GM12878 (cell line): Measurements from ENCODE around the gene SARS2. TPM values are rescaled to one million over a fixed set of nuclear protein-coding genes. Genes with fewer than 3 reads are reported as not detected.

Source experiments
- ATAC-seq: fragments of 200-7000 bp; cut with Tn5 transposase; 3 replicates; pipeline ENCODE4 v1.9.1; 2020; ENCODE audit warnings: mild to moderate bottlenecking, moderate library complexity
- BruUV-seq: library from RNA; stranded (reverse); fragments of 400-500 nt; replicated peaks from 2 replicates; lab custom pipeline; 2021; lab: Mats Ljungman, UMichigan
- CTCF ChIA-PET: fragments of 300-600 bp; sonication (Branson Sonifier 250); formaldehyde crosslinking; extraction: SDS; loops from one replicate; lab custom pipeline; 2021; ENCODE audit warnings: inconsistent platforms; lab: Yijun Ruan, JAX
- POLR2A ChIA-PET: fragments of 350-600 bp; formaldehyde crosslinking; extraction: SDS; loops from one replicate; lab custom pipeline; 2021; ENCODE audit warnings: inconsistent platforms; lab: Charles Lee
- RAD21 ChIA-PET: fragments of 300-600 bp; sonication (Branson Sonifier 250); formaldehyde crosslinking; loops from one replicate; lab custom pipeline; 2023; ENCODE audit warnings: antibody characterized with exemption; ENCODE audit not compliant: unreplicated experiment; lab: Charles Lee
- SMC1A ChIA-PET: fragments of 300-600 bp; sonication (Branson Sonifier 250); formaldehyde crosslinking; loops from one replicate; lab custom pipeline; 2023; ENCODE audit not compliant: unreplicated experiment, uncharacterized antibody; lab: Charles Lee
- DNase-seq: peaks from one replicate; pipeline ENCODE4 v3.0.0-alpha.2; 2011; ENCODE audit warnings: low read depth, low spot score
- FAIRE-seq: peaks from 3 replicates; lab custom pipeline; 2011; peaks lifted over from hg19 to GRCh38; lab: Jason Lieb, UNC
- H2AFZ ChIP-seq: 2 replicates; pipeline ENCODE4 v1.6.0; 2011; ENCODE audit warnings: low read depth, low read length, control low read depth; ENCODE audit not compliant: control insufficient read depth
- H3K27ac ChIP-seq: 2 replicates; pipeline ENCODE4 v1.5.1; 2011; ENCODE audit warnings: control low read depth; ENCODE audit not compliant: control insufficient read depth, insufficient read depth
- H3K27me3 ChIP-seq, 2 experiments: replicated peaks in 1 of 2; 2 replicates each; pipeline versions ENCODE4 v1.6.0 to v1.6.1; 2011; ENCODE audit warnings: low read length in 1 of 2; ENCODE audit not compliant: control insufficient read depth in 2 of 2, insufficient read depth in 2 of 2
- H3K36me3 ChIP-seq, 2 experiments: 2 replicates each; pipeline ENCODE4 v1.5.1; 2011; ENCODE audit warnings: low read length in 1 of 2; ENCODE audit not compliant: control insufficient read depth in 2 of 2, insufficient read depth in 2 of 2
- H3K4me1 ChIP-seq: 2 replicates; pipeline ENCODE4 v1.6.1; 2011; ENCODE audit warnings: mild to moderate bottlenecking, low read length, moderate library complexity, mixed read lengths; ENCODE audit not compliant: control insufficient read depth, insufficient read depth
- H3K4me2 ChIP-seq: 2 replicates; pipeline ENCODE4 v1.6.0; 2011; ENCODE audit warnings: control low read depth; ENCODE audit not compliant: control insufficient read depth, insufficient read depth
- H3K4me3 ChIP-seq: fragments of 200-600 bp; sonication (generic); 2 replicates; pipeline ENCODE4 v1.5.1; 2016
- H3K79me2 ChIP-seq: 2 replicates; pipeline ENCODE4 v1.6.0; 2011; ENCODE audit warnings: low read length; ENCODE audit not compliant: control insufficient read depth, insufficient read depth
- H3K9ac ChIP-seq: 2 replicates; pipeline ENCODE4 v1.8.0; 2011; ENCODE audit warnings: low read length, control low read depth, mixed read lengths; ENCODE audit not compliant: control insufficient read depth, insufficient read depth
- H3K9me3 ChIP-seq: replicated peaks from 3 replicates; pipeline ENCODE4 v1.5.1; 2011; ENCODE audit warnings: mild to moderate bottlenecking, low read length; ENCODE audit not compliant: control insufficient read depth, insufficient read depth
- H4K20me1 ChIP-seq: 2 replicates; pipeline ENCODE4 v1.6.0; 2011; ENCODE audit not compliant: control insufficient read depth, insufficient read depth
- ESRRA ChIP-seq: IDR thresholded peaks from 2 replicates; pipeline ENCODE4 v1.6.1; 2012; ENCODE audit warnings: mild to moderate bottlenecking, low read length, improper control_type of control experiment
- HDAC2 ChIP-seq: fragments of 200-600 bp; sonication (generic); IDR thresholded peaks from 2 replicates; pipeline ENCODE4 v1.6.1; 2017
- MTA3 ChIP-seq: IDR thresholded peaks from 2 replicates; pipeline ENCODE4 v1.6.1; 2012; ENCODE audit warnings: low read length, inconsistent platforms, borderline replicate concordance
- NFYB ChIP-seq: IDR thresholded peaks from 2 replicates; pipeline ENCODE4 v1.6.1; 2011; ENCODE audit warnings: low read depth, mild to moderate bottlenecking, low read length, improper control_type of control experiment, moderate library complexity; ENCODE audit not compliant: insufficient read depth
- NR2C1 ChIP-seq: fragments of 450-650 bp; IDR thresholded peaks from 2 replicates; pipeline ENCODE4 v1.6.1; 2017; ENCODE audit warnings: antibody characterized with exemption, mild to moderate bottlenecking, moderate library complexity
- RBBP5 ChIP-seq: fragments of 200-600 bp; sonication (generic); conservative IDR thresholded peaks from 2 replicates; pipeline ENCODE4 v1.6.1; 2016
- ZBED1 ChIP-seq: IDR thresholded peaks from 2 replicates; pipeline ENCODE4 v1.6.1; 2016; ENCODE audit warnings: borderline replicate concordance
- WGBS: methylation state at CpG from one replicate; pipeline ENCODE4 v1.1.6; 2016; ENCODE audit warnings: low lambda C conversion rate; ENCODE audit not compliant: insufficient replicate concordance, insufficient coverage; ENCODE audit errors: missing lambda C conversion rate; 5-methylcytosine and 5-hydroxymethylcytosine counted together
- in situ Hi-C: fragments of 300-500 bp; cut with MboI; formaldehyde crosslinking; loops from 9 replicates; pipeline ENCODE4 v1.14.3; 2018; ENCODE audit warnings: mixed read lengths
- intact Hi-C: fragments of 100-400 bp; cut with micrococcal nuclease; formaldehyde crosslinking; loops from one replicate; pipeline ENCODE4 v1.14.2; 2022; ENCODE audit not compliant: unreplicated experiment
- polyA plus RNA-seq, 11 experiments: library from polyadenylated mRNA; depleted of rRNA in 4 of 11; unstranded in 6 of 11; stranded (reverse) in 5 of 11; fragments of >200 nt; fragmentation: Nextera tagmentation in 4 of 11; fragmentation: Illumina TruSeq in 1 of 11; extraction: Ambion mirVana in 4 of 11; extraction: Trizol in 1 of 11; gene quantifications; 1 replicate in 1 of 11; 2 replicates in 10 of 11; pipeline versions ENCODE4 v1.2.1 to v1.2.3, GENCODE V29; 2011 to 2016; ENCODE audit warnings: inconsistent platforms in 2 of 11, missing spikeins in 2 of 11, low read depth in 1 of 11
- total RNA-seq, 4 experiments: library from RNA; depleted of rRNA in 3 of 4; stranded (reverse); fragments of >200 nt in 3 of 4; fragmentation: Illumina TruSeq in 1 of 4; extraction: Trizol in 1 of 4; gene quantifications; 2 replicates each; pipeline versions ENCODE4 v1.2.1 to v1.2.3, GENCODE V29; 2013 to 2021
- TF ChIP-seq, protein P1 (sequence below): fragments of 450-650 bp; IDR thresholded peaks from 2 replicates; pipeline ENCODE4 v1.6.1; 2016; ENCODE audit warnings: mild to moderate bottlenecking
- TF ChIP-seq, protein P2 (sequence below): fragments of 450-650 bp; IDR thresholded peaks from 2 replicates; pipeline ENCODE4 v1.6.1; 2016; ENCODE audit warnings: mild to moderate bottlenecking, moderate library complexity, borderline replicate concordance
- TF ChIP-seq, protein P3 (sequence below): IDR thresholded peaks from 2 replicates; pipeline ENCODE4 v1.6.1; 2012; ENCODE audit warnings: low read length, inconsistent platforms

The SARS2 gene
- total and polyA plus RNA-seq, 10 of the 15 experiments (the other 5 are each of a cell fraction or from before 2014, with no cell fraction given), result 2.6 to 50.3 (median 27.5) TPM

DNA sequence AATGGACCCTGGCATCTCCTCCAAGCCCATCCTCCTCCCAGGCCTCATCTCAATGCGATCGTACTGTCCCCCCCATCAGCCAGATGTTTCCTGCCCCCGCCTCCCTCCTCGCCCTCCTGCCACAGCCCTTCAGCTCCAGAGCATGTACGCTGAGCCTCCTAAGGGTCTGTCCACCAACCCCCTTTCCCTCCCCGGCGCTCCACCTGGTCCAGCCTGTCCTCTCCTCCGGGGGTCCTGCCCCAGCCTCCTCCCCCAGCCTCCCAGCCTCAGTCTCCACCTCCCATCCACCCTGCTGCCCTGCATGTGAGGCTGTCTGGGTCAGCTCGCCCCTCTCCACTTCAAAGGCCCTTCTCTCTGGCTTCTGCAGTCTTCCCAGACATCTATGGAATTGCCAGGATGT is 35.6 kb downstream of the SARS2 start:
- no peaks in the 10 kb centered on the region for H3K27me3 ChIP-seq
- no peak overlapping the region for H3K4me2 ChIP-seq
- ChIA-PET CTCF (interaction anchor here (0.6 kb wide), 1 partner anchor 35 kb away, joined by 3 read pairs; no protein-coding TSS in a partner anchor), POLR2A (interaction anchor here (0.6 kb wide), 1 partner anchor 31 kb away, joined by 4 read pairs; no protein-coding TSS in a partner anchor), SMC1A (no interaction called here), RAD21 (no interaction called here)
- BruUV-seq, result no TSS peak
- in situ Hi-C loops, result no loop called here
- H3K9me3 ChIP-seq, result no peaks in the 10 kb centered on the region
- no peak overlapping the region for H2AFZ ChIP-seq
- no peak for FAIRE-seq
- no peak overlapping the region for H3K4me3 ChIP-seq
- no peak overlapping the region for H3K9ac ChIP-seq
- 31% methylated on average over 8 of the region's 9 CpGs for WGBS
- H3K79me2 ChIP-seq, result peaks cover 1% of the 10 kb centered on the region
- H3K4me1 ChIP-seq, result peaks cover 5% of the 10 kb centered on the region
- H3K36me3 ChIP-seq, result no peaks in the 10 kb centered on the region; a peak in 1 of 4 replicates
- no peak for TF ChIP-seq RBBP5
- no peak for TF ChIP-seq ZBED1
- TF ChIP-seq, protein P1, sequence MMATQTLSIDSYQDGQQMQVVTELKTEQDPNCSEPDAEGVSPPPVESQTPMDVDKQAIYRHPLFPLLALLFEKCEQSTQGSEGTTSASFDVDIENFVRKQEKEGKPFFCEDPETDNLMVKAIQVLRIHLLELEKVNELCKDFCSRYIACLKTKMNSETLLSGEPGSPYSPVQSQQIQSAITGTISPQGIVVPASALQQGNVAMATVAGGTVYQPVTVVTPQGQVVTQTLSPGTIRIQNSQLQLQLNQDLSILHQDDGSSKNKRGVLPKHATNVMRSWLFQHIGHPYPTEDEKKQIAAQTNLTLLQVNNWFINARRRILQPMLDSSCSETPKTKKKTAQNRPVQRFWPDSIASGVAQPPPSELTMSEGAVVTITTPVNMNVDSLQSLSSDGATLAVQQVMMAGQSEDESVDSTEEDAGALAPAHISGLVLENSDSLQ, result no peak
- no peak for TF ChIP-seq ESRRA
- no peak for TF ChIP-seq NFYB
- TF ChIP-seq, protein P2, sequence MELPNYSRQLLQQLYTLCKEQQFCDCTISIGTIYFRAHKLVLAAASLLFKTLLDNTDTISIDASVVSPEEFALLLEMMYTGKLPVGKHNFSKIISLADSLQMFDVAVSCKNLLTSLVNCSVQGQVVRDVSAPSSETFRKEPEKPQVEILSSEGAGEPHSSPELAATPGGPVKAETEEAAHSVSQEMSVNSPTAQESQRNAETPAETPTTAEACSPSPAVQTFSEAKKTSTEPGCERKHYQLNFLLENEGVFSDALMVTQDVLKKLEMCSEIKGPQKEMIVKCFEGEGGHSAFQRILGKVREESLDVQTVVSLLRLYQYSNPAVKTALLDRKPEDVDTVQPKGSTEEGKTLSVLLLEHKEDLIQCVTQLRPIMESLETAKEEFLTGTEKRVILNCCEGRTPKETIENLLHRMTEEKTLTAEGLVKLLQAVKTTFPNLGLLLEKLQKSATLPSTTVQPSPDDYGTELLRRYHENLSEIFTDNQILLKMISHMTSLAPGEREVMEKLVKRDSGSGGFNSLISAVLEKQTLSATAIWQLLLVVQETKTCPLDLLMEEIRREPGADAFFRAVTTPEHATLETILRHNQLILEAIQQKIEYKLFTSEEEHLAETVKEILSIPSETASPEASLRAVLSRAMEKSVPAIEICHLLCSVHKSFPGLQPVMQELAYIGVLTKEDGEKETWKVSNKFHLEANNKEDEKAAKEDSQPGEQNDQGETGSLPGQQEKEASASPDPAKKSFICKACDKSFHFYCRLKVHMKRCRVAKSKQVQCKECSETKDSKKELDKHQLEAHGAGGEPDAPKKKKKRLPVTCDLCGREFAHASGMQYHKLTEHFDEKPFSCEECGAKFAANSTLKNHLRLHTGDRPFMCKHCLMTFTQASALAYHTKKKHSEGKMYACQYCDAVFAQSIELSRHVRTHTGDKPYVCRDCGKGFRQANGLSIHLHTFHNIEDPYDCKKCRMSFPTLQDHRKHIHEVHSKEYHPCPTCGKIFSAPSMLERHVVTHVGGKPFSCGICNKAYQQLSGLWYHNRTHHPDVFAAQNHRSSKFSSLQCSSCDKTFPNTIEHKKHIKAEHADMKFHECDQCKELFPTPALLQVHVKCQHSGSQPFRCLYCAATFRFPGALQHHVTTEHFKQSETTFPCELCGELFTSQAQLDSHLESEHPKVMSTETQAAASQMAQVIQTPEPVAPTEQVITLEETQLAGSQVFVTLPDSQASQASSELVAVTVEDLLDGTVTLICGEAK, result no peak
- TF ChIP-seq HDAC2, result no peak
- TF ChIP-seq MTA3, result no peak
- no peak for TF ChIP-seq NR2C1
- TF ChIP-seq, protein P3, sequence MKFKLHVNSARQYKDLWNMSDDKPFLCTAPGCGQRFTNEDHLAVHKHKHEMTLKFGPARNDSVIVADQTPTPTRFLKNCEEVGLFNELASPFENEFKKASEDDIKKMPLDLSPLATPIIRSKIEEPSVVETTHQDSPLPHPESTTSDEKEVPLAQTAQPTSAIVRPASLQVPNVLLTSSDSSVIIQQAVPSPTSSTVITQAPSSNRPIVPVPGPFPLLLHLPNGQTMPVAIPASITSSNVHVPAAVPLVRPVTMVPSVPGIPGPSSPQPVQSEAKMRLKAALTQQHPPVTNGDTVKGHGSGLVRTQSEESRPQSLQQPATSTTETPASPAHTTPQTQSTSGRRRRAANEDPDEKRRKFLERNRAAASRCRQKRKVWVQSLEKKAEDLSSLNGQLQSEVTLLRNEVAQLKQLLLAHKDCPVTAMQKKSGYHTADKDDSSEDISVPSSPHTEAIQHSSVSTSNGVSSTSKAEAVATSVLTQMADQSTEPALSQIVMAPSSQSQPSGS, result no peak
- no peaks in the 10 kb centered on the region for H4K20me1 ChIP-seq
- no peak for ATAC-seq
- intact Hi-C loops, result no loop called here
- no peak for DNase-seq
- no peak overlapping the region for H3K27ac ChIP-seq
